IMR-90 (cell line): ENCODE measurements around the gene GJA5. TPM values are rescaled to one million over a fixed set of nuclear protein-coding genes. Genes with fewer than 3 reads are reported as not detected.
"Not testable (repeated sequence)": the region's sequence is repeated elsewhere in the genome, so short reads cannot be mapped to it uniquely, and the experiment has no call there.

ENCODE experiments used
- ATAC-seq: fragments of 200-7000 bp; cut with Tn5 transposase; 2 replicates; pipeline ENCODE4 v1.9.1; 2020; ENCODE audit warnings: low read depth, mild to moderate bottlenecking, moderate library complexity
- BruUV-seq: library from RNA; stranded (reverse); fragments of 400-500 nt; replicated peaks from 2 replicates; lab custom pipeline; 2021; lab: Mats Ljungman, UMichigan
- CTCF ChIA-PET: fragments of 300-600 bp; formaldehyde crosslinking; extraction: SDS; loops from one replicate; lab custom pipeline; 2021; ENCODE audit warnings: antibody characterized with exemption; lab: Yijun Ruan, JAX
- POLR2A ChIA-PET: fragments of 300-600 bp; sonication (Branson Sonifier 250); formaldehyde crosslinking; loops from one replicate; lab custom pipeline; 2022; ENCODE audit warnings: antibody characterized with exemption; ENCODE audit not compliant: unreplicated experiment; lab: Charles Lee
- DNase-seq: peaks from one replicate; pipeline ENCODE4 v3.0.0; 2013
- H2AFZ ChIP-seq: replicated peaks from 2 replicates; pipeline ENCODE3; 2013; ENCODE audit warnings: low read length, mild to moderate bottlenecking; ENCODE audit not compliant: poor library complexity
- H2AK5ac ChIP-seq: 2 replicates; pipeline ENCODE4 v1.6.1; 2013; ENCODE audit warnings: low read depth, low read length, inconsistent platforms
- H2AK9ac ChIP-seq: replicated peaks from 2 replicates; pipeline ENCODE3; 2013; ENCODE audit warnings: mild to moderate bottlenecking, low read depth, low read length, moderate library complexity; ENCODE audit not compliant: poor library complexity
- H2BK120ac ChIP-seq: 2 replicates; pipeline ENCODE4 v1.6.1; 2013; ENCODE audit warnings: low read depth, low read length, inconsistent platforms
- H2BK15ac ChIP-seq: 3 replicates; pipeline ENCODE4 v1.6.1; 2013; ENCODE audit warnings: low read depth, low read length, inconsistent platforms
- H2BK20ac ChIP-seq: 2 replicates; pipeline ENCODE4 v1.6.1; 2013; ENCODE audit warnings: low read depth, mild to moderate bottlenecking, inconsistent platforms, low read length, moderate library complexity
- H2BK5ac ChIP-seq: 2 replicates; pipeline ENCODE4 v1.6.1; 2013; ENCODE audit warnings: mild to moderate bottlenecking, low read depth, low read length, inconsistent platforms; ENCODE audit not compliant: poor library complexity, severe bottlenecking
- H3K14ac ChIP-seq: replicated peaks from 2 replicates; pipeline ENCODE4 v1.6.1; 2013; ENCODE audit warnings: low read depth, low read length, inconsistent platforms
- H3K18ac ChIP-seq: 2 replicates; pipeline ENCODE4 v1.6.1; 2013; ENCODE audit warnings: low read depth, low read length, control low read depth
- H3K23ac ChIP-seq: 2 replicates; pipeline ENCODE4 v1.6.1; 2013; ENCODE audit warnings: low read depth, low read length, inconsistent platforms
- H3K27ac ChIP-seq: 2 replicates; pipeline ENCODE4 v1.5.1; 2013; ENCODE audit warnings: mild to moderate bottlenecking, control low read depth, low read length; ENCODE audit not compliant: insufficient read depth
- H3K27me3 ChIP-seq: 2 replicates; pipeline ENCODE4 v1.6.1; 2013; ENCODE audit warnings: low read length; ENCODE audit not compliant: control insufficient read depth, insufficient read depth
- H3K36me3 ChIP-seq: 2 replicates; pipeline ENCODE4 v1.6.1; 2013; ENCODE audit warnings: low read length, mixed read lengths; ENCODE audit not compliant: control insufficient read depth, insufficient read depth
- H3K4ac ChIP-seq: 2 replicates; pipeline ENCODE4 v1.6.1; 2013; ENCODE audit warnings: low read depth, low read length, inconsistent platforms
- H3K4me1 ChIP-seq: 2 replicates; pipeline ENCODE4 v1.6.1; 2013; ENCODE audit warnings: low read length, mixed read lengths; ENCODE audit not compliant: control insufficient read depth, insufficient read depth
- H3K4me2 ChIP-seq: 2 replicates; pipeline ENCODE4 v1.6.1; 2013; ENCODE audit warnings: low read depth, mild to moderate bottlenecking, control low read depth, low read length, moderate library complexity
- H3K4me3 ChIP-seq: 2 replicates; pipeline ENCODE4 v1.5.1; 2013; ENCODE audit warnings: low read depth, mild to moderate bottlenecking, control low read depth, low read length, moderate library complexity; ENCODE audit not compliant: insufficient read depth
- H3K56ac ChIP-seq: 2 replicates; pipeline ENCODE4 v1.6.1; 2013; ENCODE audit warnings: low read length, inconsistent platforms; ENCODE audit not compliant: insufficient read depth; ENCODE audit errors: extremely low read depth
- H3K79me1 ChIP-seq, 2 experiments: 2 replicates each; pipeline ENCODE4 v1.6.1; 2013; ENCODE audit warnings: low read length in 2 of 2, inconsistent platforms in 1 of 2, low read depth in 1 of 2
- H3K9ac ChIP-seq: 2 replicates; pipeline ENCODE4 v1.6.1; 2013; ENCODE audit warnings: low read depth, low read length, control low read depth
- H3K9me1 ChIP-seq: 2 replicates; pipeline ENCODE4 v1.6.1; 2013; ENCODE audit warnings: low read length, inconsistent platforms; ENCODE audit not compliant: insufficient read depth
- H3K9me3 ChIP-seq: 2 replicates; pipeline ENCODE4 v1.6.1; 2013; ENCODE audit warnings: low read length; ENCODE audit not compliant: control insufficient read depth, insufficient read depth
- H4K20me1 ChIP-seq: 2 replicates; pipeline ENCODE4 v1.6.1; 2013; ENCODE audit warnings: low read length, inconsistent platforms; ENCODE audit not compliant: insufficient read depth
- H4K5ac ChIP-seq: 2 replicates; pipeline ENCODE4 v1.6.1; 2013; ENCODE audit warnings: mild to moderate bottlenecking, low read depth, low read length, control low read depth
- H4K8ac ChIP-seq, 2 experiments: 2 replicates each; pipeline ENCODE4 v1.6.1; 2013; ENCODE audit warnings: low read depth in 2 of 2, low read length in 2 of 2, control low read depth in 1 of 2, inconsistent platforms in 1 of 2
- H4K91ac ChIP-seq: 2 replicates; pipeline ENCODE4 v1.6.1; 2013; ENCODE audit warnings: low read depth, low read length, inconsistent platforms; ENCODE audit not compliant: insufficient read depth
- WGBS, 2 experiments: methylation state at CpG; one replicate each; pipeline versions ENCODE4 v1.1.5 to v1.1.7; 2013; ENCODE audit warnings: missing lambda C conversion rate in 2 of 2; ENCODE audit not compliant: insufficient read length in 1 of 2; ENCODE audit errors: extremely low coverage in 2 of 2; 5-methylcytosine and 5-hydroxymethylcytosine counted together
- dilution Hi-C: fragments of 300-500 bp; cut with HindIII; formaldehyde crosslinking; loops from one replicate; pipeline ENCODE4 v1.14.3; 2018; ENCODE audit warnings: low sequenced_read_pairs; ENCODE audit not compliant: unreplicated experiment
- in situ Hi-C: fragments of 300-500 bp; cut with MboI; formaldehyde crosslinking; loops from 3 replicates; pipeline ENCODE4 v1.14.3; 2019; ENCODE audit warnings: low sequenced_read_pairs, inconsistent platforms, mixed read lengths
- intact Hi-C: fragments of 100-400 bp; cut with micrococcal nuclease; formaldehyde crosslinking; loops from 2 replicates; pipeline ENCODE4 v1.10.0; 2022
- polyA plus RNA-seq, 3 experiments: library from polyadenylated mRNA; depleted of rRNA; stranded (reverse); fragments of >200 nt; gene quantifications; 2 replicates each; pipeline ENCODE4 v1.2.3, GENCODE V29; 2012; ENCODE audit warnings: low replicate concordance in 1 of 3
- total RNA-seq: library from RNA; depleted of rRNA; stranded (reverse); fragments of >200 nt; gene quantifications from 2 replicates; pipeline ENCODE4 v1.2.3, GENCODE V29; 2012

GJA5 gene
- total and polyA plus RNA-seq, 2 of the 4 experiments (the other 2 are of a cell fraction): not detected

- H3K4me2 ChIP-seq, dilution Hi-C loops, DNase-seq, H3K79me1 ChIP-seq, ATAC-seq, in situ Hi-C loops, H4K5ac ChIP-seq, H3K4me3 ChIP-seq, H2BK20ac ChIP-seq, H3K18ac ChIP-seq, H2BK120ac ChIP-seq, H3K23ac ChIP-seq, CTCF ChIA-PET, H3K4ac ChIP-seq, H2BK5ac ChIP-seq, H2AFZ ChIP-seq, H3K9me3 ChIP-seq, H2AK9ac ChIP-seq, H2AK5ac ChIP-seq, H3K14ac ChIP-seq, H3K36me3 ChIP-seq, H4K20me1 ChIP-seq, intact Hi-C loops, H4K91ac ChIP-seq, H3K9ac ChIP-seq, BruUV-seq, H3K27ac ChIP-seq, H2BK15ac ChIP-seq, H3K27me3 ChIP-seq, H3K9me1 ChIP-seq, H3K56ac ChIP-seq, H4K8ac ChIP-seq, H3K4me1 ChIP-seq, POLR2A ChIA-PET: not testable (repeated sequence)
- WGBS, 2 experiments: no CpG with 5 or more reads among the region's 4 CpGs
Measured at GRCh38 chr1:147734291-147734841, 26.0 kb downstream of the GJA5 start.
